ENCODE measurements around the gene GNAS. TPM values are rescaled to one million over a fixed set of nuclear protein-coding genes. Genes with fewer than 3 reads are reported as not detected.

The GNAS gene
- total and polyA plus RNA-seq, 12 donors = 1,348 to 5,181 (median 1,783) TPM

DNA sequence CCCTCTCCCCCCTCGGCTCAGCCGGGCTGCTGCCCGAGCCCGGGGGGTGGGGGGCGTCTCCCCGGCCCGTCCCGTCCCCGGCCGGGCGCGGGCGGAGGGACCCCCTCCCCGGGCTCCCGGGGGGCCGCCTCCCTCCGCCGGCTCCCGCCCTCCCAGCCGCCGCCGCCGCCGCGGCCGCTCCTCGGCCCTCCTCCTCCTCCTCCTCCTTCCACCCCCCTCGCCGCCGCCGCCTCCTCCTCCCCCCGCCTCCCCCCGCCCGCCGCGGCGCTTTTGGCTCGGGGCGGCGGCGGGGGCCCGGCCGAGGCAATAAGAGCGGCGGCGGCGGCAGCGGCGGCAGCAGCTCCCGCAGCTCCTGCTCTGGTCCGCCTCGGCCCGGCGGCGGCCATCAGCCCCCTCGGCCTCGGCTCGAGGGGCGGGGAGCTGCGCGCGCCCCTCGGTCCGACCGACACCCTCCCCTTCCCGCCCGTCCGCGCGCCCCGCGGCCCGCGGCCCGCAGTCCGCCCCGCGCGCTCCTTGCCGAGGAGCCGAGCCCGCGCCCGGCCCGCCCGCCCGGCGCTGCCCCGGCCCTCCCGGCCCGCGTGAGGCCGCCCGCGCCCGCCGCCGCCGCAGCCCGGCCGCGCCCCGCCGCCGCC, 38.7 kb downstream of the GNAS start:
- peak; percentile 83 to 85 for DNase-seq
- H3K27me3 ChIP-seq = no peaks in the 10 kb centered on the region
- H3K9me3 ChIP-seq = no peaks in the 10 kb centered on the region
- intact Hi-C loops (cut with DNase I) = loop anchor here in 7 of 10 donors (2.0 to 10.0 kb wide), 4 partner anchors 90 to 141 kb away; partner anchors contain the start of genes ATP5F1E (in 5 of the 7), NELFCD (in 3 of the 7) and TUBB1 (in 1 of the 7)
- WGBS, 2 donors = 0% methylated on average over 4 to 93 of the region's 105 CpGs
- ATAC-seq = peak; percentile 18 to 75 (median 50)
- peak overlapping the region; percentile 56 to 92 (median 82) for H3K4me3 ChIP-seq
- H3K36me3 ChIP-seq = peaks cover 0 to 10% (median 0%) of the 10 kb centered on the region in 9 donors
- peak overlapping the region; percentile 93 to 100 (median 99) for H3K27ac ChIP-seq
- TF ChIP-seq, protein P1, sequence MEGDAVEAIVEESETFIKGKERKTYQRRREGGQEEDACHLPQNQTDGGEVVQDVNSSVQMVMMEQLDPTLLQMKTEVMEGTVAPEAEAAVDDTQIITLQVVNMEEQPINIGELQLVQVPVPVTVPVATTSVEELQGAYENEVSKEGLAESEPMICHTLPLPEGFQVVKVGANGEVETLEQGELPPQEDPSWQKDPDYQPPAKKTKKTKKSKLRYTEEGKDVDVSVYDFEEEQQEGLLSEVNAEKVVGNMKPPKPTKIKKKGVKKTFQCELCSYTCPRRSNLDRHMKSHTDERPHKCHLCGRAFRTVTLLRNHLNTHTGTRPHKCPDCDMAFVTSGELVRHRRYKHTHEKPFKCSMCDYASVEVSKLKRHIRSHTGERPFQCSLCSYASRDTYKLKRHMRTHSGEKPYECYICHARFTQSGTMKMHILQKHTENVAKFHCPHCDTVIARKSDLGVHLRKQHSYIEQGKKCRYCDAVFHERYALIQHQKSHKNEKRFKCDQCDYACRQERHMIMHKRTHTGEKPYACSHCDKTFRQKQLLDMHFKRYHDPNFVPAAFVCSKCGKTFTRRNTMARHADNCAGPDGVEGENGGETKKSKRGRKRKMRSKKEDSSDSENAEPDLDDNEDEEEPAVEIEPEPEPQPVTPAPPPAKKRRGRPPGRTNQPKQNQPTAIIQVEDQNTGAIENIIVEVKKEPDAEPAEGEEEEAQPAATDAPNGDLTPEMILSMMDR (IDR thresholded peaks at IDR 0.05) = no peak
- H3K4me1 ChIP-seq = peaks cover 13 to 42% (median 38%) of the 10 kb centered on the region in 9 donors

DNA sequence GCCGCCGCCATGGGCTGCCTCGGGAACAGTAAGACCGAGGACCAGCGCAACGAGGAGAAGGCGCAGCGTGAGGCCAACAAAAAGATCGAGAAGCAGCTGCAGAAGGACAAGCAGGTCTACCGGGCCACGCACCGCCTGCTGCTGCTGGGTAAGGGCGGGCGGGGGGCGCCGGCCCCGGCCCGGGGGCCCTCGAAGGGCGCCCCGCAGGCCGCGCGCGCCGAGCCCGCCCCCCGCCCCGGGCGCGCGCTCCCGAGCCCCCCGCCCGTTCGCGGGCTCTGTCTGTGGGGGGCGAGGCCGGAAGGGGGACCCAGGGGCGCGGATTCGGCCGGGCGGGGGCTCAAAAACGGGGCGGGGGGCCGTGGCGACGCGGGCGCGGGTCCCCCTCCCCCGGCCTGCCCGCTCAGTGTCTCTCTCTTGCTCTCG, 39.2 kb downstream of the GNAS start:
- H3K27me3 ChIP-seq = no peaks in the 10 kb centered on the region
- H3K4me1 ChIP-seq = peaks cover 14 to 47% (median 44%) of the 10 kb centered on the region in 9 donors
- DNase-seq (peak in 1 of 2 donors; percentile 44), ATAC-seq (peak in 7 of 8 donors; percentile 0 to 20 (median 3))
- no peaks in the 10 kb centered on the region for H3K9me3 ChIP-seq
- peak overlapping the region; percentile 56 to 92 (median 82) for H3K4me3 ChIP-seq
- 1% methylated on average over 48 to 55 of the region's 55 CpGs for WGBS, 2 donors
- intact Hi-C loops (cut with DNase I) = loop anchor here in 7 of 10 donors (2.0 to 10.0 kb wide), 5 partner anchors 15 to 141 kb away; partner anchors contain the start of genes ATP5F1E (in 5 of the 7), NELFCD (in 3 of the 7) and TUBB1 (in 1 of the 7)
- H3K36me3 ChIP-seq = peaks cover 0 to 14% (median 0%) of the 10 kb centered on the region in 9 donors
- TF ChIP-seq, protein P1 (IDR thresholded peaks at IDR 0.05) = no peak
- peak overlapping the region; percentile 93 to 100 (median 99) for H3K27ac ChIP-seq

DNA sequence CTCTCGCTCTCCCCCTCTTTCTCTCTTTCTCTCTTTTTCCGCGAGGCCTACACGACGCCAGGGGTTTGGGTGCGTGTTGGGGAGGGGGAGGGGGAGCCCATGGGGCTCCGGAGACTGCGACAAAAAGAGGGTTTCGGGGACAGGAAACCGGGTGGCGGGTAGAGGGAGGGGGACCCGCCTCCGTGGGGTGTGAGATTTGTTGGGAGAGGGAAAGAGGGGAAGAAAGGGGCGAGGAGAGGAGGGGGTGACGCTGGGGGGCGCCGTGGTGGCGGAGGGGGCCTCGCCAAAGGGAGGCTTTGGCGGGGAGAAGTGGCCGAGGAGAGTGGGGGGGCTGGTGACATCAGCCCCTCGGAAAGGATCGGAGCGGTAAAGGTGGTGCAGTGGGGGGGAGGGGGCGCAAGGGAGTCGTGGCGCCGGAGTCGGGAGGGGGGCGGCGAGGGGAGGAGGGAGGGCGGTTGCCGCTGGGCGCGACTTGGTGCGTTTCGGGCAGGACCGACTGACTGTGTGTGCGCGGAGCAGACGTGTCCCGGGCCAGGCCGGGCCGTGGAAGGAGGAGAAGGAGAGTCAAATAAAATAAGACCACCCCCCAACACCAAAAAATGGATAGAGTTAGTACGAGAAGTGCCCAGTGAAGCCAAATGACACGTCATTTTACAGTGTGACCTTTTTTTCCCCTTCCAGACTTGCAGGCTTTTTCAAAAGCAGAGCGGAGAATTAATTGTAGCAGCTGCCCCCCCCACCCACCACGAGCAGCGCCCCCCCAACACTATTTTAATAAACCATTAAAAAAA, 39.8 kb downstream of the GNAS start:
- Histone ChIP-seq H3K4me3 (peak overlapping the region; percentile 56 to 92 (median 82)), H3K36me3 (peaks cover 0 to 20% (median 0%) of the 10 kb centered on the region in 9 donors), H3K27ac (peak overlapping the region; percentile 93 to 100 (median 99)), H3K27me3 (no peaks in the 10 kb centered on the region), H3K4me1 (peaks cover 15 to 53% (median 50%) of the 10 kb centered on the region in 9 donors), H3K9me3 (no peaks in the 10 kb centered on the region)
- TF ChIP-seq, protein P1 (IDR thresholded peaks at IDR 0.05) = no peak
- DNase-seq (peak; percentile 81 to 86), ATAC-seq (peak; percentile 16 to 74 (median 62))
- WGBS, 2 donors = 0 to 1% methylated on average over 43 to 49 of the region's 49 CpGs
- intact Hi-C loops (cut with DNase I) = loop anchor here in 6 of 10 donors (2.0 to 10.0 kb wide), 4 partner anchors 14 to 140 kb away; partner anchors contain the start of genes ATP5F1E (in 5 of the 6), NELFCD (in 2 of the 6) and TUBB1 (in 1 of the 6)

DNA sequence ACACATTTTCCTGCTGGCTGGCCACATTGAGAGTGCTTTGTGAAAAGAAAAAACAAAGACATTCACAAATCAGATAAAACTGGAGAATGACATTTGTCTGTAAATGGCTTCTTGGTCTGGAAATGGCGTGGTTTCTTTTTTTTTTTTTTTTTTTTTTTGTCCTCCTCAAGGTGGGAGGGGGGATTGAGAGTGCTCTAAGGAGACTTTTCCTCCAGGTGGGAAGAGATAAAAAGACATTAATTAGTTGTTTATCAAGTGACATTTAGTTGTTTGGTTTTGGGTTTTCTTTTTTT, 40.4 kb downstream of the GNAS start:
- 0% methylated on average over 1 of the region's 1 CpG for WGBS, 2 donors
- TF ChIP-seq, protein P1 (IDR thresholded peaks at IDR 0.05) = no peak
- DNase-seq (no peak), ATAC-seq (no peak)
- H3K27ac ChIP-seq = peak overlapping the region; percentile 93 to 100 (median 99)
- H3K4me3 ChIP-seq = peak overlapping the region; percentile 56 to 92 (median 82)
- H3K27me3 ChIP-seq = no peaks in the 10 kb centered on the region
- intact Hi-C loops (cut with DNase I) = loop anchor here in 6 of 10 donors (2.0 to 10.0 kb wide), 4 partner anchors 14 to 139 kb away; partner anchors contain the start of genes ATP5F1E (in 5 of the 6), NELFCD (in 2 of the 6) and TUBB1 (in 1 of the 6)
- peaks cover 0 to 24% (median 1%) of the 10 kb centered on the region in 9 donors for H3K36me3 ChIP-seq
- peaks cover 20 to 55% (median 54%) of the 10 kb centered on the region in 9 donors for H3K4me1 ChIP-seq
- no peaks in the 10 kb centered on the region for H3K9me3 ChIP-seq

Measured in heart right ventricle (tissue), 16 donors.